GM23248 (cell line): ENCODE data around the gene FAM219A.

Experiments
- EZH2 ChIP-seq: fragments of 200-600 bp; sonication (generic); IDR thresholded peaks from 2 replicates; pipeline ENCODE4 v1.6.1; 2018; ENCODE audit warnings: antibody characterized with exemption, mild to moderate bottlenecking; ENCODE audit not compliant: insufficient read depth, poor library complexity, severe bottlenecking
- EZH2phosphoT487 ChIP-seq: fragments of 200-600 bp; sonication (generic); IDR thresholded peaks from 2 replicates; pipeline ENCODE4 v1.6.1; 2018; ENCODE audit warnings: antibody characterized with exemption, moderate library complexity, mild to moderate bottlenecking, low read depth; ENCODE audit not compliant: insufficient read depth

DNA sequence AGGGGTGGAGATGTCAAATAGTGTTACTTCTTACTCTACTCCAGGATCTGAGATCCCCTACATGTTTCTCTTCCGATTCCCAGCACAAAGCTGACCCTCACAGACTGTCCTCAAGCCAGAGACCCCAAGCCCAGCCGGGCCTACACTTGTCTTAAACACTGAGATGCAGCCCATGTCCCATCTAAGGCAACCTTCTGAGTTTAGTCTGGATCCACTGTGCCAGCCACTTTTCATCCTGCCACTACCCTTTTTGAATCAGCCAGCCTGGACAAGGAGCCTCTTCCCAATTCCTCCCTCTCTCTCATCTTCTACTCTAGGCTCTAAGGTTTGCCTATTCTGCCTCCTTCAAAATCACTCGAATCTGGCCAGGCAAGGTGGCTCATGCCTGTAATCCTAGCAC is 75.5 kb downstream of the FAM219A start:
- TF ChIP-seq EZH2, result no peak
- no peak for TF ChIP-seq EZH2phosphoT487
